ENCODE data around the gene HIGD1A.

GRCh38 chr3:42741796-42742195 lies 62.5 kb downstream of the HIGD1A start:
- TF ChIP-seq CTCF (IDR thresholded peaks at IDR 0.05) (no peak), POLR2A (IDR thresholded peaks at IDR 0.05) (no peak)
